HG03469 (cell line): Measurements from ENCODE around the gene FRMD4A.

Experiments
- ATAC-seq: cut with Tn5 transposase; IDR thresholded peaks from one replicate; pipeline ENCODE4 v1.9.1; 2021; ENCODE audit warnings: mild to moderate bottlenecking, moderate library complexity, moderate number of reproducible peaks; ENCODE audit not compliant: unreplicated experiment

Gene FRMD4A

DNA sequence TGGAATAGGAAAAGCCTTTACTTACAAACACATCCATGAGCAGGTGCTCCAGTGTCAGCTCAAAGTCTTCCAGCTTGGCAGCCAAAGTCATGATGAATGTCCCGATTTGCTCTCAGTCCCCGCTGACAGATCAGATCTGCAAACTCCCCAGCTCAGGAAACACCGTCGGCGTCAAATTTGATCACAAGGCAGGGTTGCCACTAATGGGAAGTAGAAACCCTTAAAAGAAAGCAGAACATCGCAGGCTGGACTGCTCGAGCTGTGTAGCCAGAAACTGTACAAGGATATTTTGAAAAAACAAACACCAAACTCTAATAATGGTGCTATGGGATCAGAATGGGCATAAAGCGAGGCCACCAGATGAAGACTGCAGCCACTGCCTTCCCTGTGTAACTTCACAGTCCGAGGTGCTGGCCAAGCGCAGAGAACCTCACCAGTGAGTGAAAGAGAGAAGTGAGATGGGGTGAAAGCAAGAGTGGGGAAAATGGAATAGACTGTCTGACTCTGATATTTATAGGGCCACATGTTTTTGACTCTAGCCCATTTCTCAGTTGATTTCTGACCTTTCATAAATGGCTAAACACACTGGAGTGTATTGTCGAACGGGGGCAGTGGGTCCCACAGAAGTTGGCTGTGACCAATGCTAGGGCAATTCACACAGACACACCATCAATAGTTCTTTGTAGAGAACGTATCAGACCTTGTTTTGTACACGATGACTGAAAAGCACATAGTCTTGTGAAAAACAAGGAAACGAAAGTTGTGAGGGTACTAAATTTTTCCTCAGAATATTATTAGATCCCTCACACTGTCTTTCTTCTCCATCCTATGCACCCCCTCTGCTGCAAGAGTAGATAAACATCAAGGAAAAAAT is 306.2 kb downstream of the FRMD4A start:
- no peak for ATAC-seq

DNA sequence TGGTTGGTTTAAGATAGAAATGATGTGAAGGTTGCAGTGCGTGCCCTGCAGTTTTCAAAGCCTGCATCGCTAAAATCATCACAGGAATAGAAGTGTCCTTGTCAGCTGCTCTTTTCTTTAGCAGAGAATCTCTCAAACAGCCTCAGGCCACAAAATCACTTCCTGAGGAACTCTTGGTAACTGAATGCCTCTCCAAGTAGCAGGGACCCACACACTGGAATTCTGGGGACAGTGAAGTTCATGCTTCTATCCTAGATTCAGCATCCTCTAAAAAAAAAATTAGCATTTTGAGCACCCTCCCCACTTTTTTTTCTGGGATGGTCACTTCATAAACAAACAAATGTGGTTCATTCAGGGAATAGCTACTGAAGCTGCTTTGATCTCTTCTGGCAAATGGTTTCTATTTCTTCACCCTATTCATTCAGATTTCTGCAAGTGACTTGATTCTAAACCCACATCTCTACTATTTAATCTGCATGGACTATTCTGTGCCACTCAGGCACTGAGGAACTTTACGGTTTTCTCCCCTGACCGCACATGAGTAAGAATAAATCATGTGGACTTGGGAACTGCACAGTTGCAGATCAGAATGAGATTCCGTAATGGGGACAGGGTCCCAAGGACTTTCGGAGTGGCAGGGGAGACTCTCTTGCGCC is 306.9 kb downstream of the FRMD4A start:
- no peak for ATAC-seq

- no peak for ATAC-seq
Observed at GRCh38 chr10:14022954-14023672, 307.6 kb downstream of the FRMD4A start.

DNA sequence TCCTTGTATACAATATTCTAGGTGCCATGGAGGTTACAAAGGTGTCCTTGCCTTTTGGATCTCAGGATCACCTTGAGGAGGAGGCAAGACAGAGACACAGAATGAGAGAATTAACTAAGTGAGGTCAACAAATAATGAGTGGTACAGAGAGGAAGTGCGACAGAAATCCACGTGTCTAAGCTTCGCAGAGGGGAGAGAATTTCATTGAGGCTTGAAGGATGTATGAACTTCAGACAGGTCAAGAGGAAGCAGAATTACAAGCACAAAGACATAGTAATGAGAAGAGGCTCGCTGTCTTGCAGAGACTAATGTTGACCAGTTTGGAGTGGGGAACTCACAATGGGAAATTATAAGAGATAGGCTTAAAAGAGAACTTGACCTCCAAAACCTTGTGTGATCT is 308.7 kb downstream of the FRMD4A start:
- no peak for ATAC-seq

GRCh38 chr10:14020037-14020664 is 310.6 kb downstream of the FRMD4A start:
- no peak for ATAC-seq

DNA sequence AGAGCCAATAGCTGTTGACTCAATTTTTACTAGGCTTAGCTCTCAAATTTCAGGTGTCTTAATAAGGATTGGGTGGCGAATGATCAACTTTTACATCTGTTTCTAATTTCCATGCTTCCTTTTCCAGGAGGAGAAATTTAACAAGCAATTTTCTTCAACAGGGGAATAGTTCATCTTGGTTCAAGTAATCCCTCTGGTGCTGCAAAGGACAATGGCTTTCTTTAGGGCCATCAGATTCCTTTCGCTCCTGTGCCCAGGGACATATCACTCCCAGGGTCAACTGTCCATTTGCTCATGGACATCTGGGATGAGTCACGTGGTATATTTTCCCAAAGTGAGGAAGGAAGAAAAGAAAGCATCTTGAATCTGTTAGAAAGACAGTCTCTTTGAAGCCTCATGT is 313.3 kb downstream of the FRMD4A start:
- ATAC-seq, result no peak

- no peak for ATAC-seq
Observed at GRCh38 chr10:14016931-14017333, 313.8 kb downstream of the FRMD4A start.

- peak; percentile 40 for ATAC-seq
Observed at GRCh38 chr10:14016011-14016536, 314.6 kb downstream of the FRMD4A start.

DNA sequence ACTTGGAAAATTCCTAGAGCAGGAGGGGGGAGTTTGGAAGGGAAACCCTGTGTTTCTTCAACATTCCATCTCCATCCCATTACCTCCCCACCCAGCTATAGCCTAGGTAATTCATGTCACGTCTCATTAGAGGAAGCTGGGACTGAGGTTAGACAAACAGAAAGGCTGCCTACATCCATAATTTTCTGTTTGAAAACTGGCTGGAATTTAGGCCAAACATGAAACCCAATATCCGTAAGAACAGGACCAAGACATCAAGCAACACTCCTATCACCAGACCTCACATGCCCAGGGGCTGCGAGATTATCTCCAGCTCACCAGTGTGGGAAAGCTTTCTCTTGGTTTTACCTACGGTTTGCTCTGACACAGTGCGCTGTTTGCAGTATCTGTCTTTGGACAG is 316.3 kb downstream of the FRMD4A start:
- ATAC-seq, result no peak

DNA sequence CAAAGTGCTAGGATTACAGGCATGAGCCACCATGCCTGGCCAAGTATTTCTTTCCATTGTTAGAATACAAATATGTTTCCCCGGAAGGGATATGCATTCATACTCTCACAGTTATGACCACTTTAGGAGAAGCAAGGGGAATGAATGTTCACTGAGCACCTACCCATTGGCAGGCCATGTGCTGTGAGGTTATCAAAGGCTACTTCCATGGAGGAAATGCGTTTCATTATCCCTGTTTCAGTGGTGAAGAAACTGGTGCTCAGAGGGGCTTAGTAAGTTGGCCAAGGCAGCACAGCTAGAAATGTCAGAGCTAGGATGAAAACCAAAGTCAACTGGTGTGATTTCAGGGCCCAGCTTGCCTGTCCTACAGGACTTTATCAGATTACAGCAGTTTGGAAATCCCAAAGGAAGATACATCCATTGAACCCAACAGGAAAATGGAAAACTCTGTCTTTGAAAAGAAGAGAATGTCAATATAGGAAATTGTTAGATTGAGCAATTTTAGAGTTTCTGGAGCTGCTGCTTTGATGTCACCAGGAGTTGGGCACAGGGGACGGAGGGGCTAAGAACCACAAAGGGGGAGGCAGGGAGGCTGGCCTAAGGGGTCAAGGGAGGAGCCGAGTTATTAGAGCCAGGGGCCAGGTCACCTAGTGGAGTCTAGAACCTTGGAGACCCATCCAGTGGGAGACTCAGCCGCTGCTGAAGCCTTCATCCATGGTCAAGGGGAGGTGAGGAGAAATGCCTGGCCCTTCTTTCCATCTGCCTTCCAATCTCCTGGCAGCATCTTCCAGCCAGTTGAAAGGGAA is 319.8 kb downstream of the FRMD4A start:
- ATAC-seq, result no peak

- ATAC-seq, result no peak
Observed at GRCh38 chr10:14010101-14010558, 320.6 kb downstream of the FRMD4A start.

- no peak for ATAC-seq
Observed at GRCh38 chr10:14009371-14010100, 321.2 kb downstream of the FRMD4A start.

GRCh38 chr10:14008740-14009080 is 322.0 kb downstream of the FRMD4A start:
- no peak for ATAC-seq

GRCh38 chr10:14004536-14004935 is 326.2 kb downstream of the FRMD4A start:
- no peak for ATAC-seq

- no peak for ATAC-seq
Observed at GRCh38 chr10:14003517-14004184, 327.1 kb downstream of the FRMD4A start.

DNA sequence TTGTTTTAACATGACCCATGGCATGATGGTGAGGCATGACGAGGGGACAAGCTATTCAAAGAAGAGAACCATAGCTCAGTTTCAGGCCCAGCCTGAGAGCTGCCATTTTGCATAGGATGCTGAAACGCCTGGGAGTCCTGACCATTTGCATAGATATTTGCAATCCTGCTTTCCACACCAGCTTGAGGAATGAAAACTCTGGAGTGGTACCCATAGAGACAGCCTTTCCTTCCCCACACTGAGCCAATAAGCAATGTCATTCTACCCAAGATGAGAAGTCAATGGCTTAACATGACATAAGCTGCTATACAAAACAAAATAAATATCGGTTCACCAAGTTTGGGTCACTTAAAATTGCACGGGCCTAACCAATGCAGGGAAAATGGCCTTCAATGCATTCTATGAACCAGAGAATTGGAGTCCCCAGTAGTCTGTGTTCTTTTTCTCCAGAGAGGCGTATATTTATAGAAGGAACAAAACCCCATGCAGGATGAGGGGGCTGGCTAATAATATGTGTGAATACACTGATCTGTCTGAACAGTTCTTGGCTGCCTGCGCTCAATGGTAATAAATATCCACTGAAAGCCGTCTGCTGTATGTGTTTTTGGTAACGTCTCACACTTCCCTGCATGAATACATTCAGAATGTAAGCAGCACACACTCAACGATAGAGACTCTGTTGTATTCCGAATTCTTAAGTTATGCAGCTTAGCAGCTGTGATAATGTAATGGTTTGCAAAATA is 329.3 kb downstream of the FRMD4A start:
- no peak for ATAC-seq

- no peak for ATAC-seq
Observed at GRCh38 chr10:13998163-13998835, 332.4 kb downstream of the FRMD4A start.

GRCh38 chr10:13997650-13998049 is 333.1 kb downstream of the FRMD4A start:
- ATAC-seq, result no peak
